ENCODE measurements around the gene OGDHL. TPM values are rescaled to one million over a fixed set of nuclear protein-coding genes. Genes with fewer than 3 reads are reported as not detected.

OGDHL gene
- total and polyA plus RNA-seq, 9 of the 15 experiments (the other 6 are each of a cell fraction or from before 2014, with no cell fraction given), result 0.01 to 1.8 (median 0.91) TPM

DNA sequence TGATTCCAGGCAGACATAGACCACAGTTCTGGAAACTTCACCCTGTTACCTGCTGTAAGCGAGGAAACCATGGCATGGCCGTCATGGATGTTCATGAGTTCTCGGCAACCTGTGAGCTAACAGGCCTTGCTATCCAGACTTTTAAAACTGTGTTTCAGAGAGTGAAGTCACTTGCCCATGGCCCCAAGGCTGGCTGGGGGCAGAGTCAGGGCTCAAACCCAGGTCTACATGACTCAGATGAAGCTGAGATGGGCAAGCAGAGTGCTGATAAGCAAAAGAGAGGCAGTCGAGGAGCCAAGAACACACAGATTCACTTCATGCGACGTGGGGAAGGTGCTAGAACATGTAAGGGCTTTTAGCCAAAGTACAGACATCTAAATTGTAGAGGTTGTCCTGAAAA lies 51.2 kb downstream of the OGDHL start (continued):
- no peak for TF ChIP-seq CHD4 (IDR thresholded peaks at IDR 0.05; ENCODE audit: insufficient read depth, insufficient replicate concordance, low read depth, low read length, poor library complexity, severe bottlenecking)
- TF ChIP-seq CREB1 (IDR thresholded peaks at IDR 0.05), result no peak
- TF ChIP-seq CREB1 (CRISPR knock-in tag; IDR thresholded peaks at IDR 0.05), result no peak
- TF ChIP-seq, protein P1, sequence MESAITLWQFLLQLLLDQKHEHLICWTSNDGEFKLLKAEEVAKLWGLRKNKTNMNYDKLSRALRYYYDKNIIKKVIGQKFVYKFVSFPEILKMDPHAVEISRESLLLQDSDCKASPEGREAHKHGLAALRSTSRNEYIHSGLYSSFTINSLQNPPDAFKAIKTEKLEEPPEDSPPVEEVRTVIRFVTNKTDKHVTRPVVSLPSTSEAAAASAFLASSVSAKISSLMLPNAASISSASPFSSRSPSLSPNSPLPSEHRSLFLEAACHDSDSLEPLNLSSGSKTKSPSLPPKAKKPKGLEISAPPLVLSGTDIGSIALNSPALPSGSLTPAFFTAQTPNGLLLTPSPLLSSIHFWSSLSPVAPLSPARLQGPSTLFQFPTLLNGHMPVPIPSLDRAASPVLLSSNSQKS (CRISPR knock-in tag; IDR thresholded peaks at IDR 0.05), result no peak
- no peak for TF ChIP-seq L3MBTL2 (IDR thresholded peaks at IDR 0.05)
- TF ChIP-seq JUN (IDR thresholded peaks at IDR 0.05; ENCODE audit: borderline replicate concordance, low read depth, low read length), result no peak
- no peak for TF ChIP-seq JUN (CRISPR knock-in tag; IDR thresholded peaks at IDR 0.05; ENCODE audit: borderline replicate concordance)
- no peak for TF ChIP-seq NFRKB (IDR thresholded peaks at IDR 0.05; ENCODE audit: low read depth)
- no peak for TF ChIP-seq BCL6 (CRISPR knock-in tag; IDR thresholded peaks at IDR 0.05)

DNA sequence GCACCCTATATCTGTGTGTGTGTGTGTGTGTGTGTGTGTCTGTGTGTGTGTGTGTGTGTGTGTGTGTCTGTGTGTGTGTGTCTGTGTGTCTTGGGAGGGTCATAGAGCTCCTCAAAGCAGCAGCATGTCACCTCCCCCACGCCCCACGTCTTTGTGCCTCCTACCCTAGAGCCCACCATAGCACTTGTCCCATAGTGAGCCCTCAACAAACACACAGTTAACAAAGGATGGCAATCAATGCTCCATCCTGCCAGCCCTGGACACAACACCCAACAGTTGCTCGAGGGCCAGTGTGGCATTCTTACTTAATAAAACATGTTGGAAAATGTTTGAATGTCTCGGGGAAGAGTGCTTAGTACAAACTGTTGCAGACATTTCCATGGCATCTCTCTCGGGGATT lies 52.2 kb downstream of the OGDHL start:
- Histone ChIP-seq H4K20me1 (replicated peaks; ENCODE audit: control insufficient read depth, insufficient read depth, low read length) (no peaks in the 10 kb centered on the region), H3K4me1 (replicated peaks in 1 of 2; ENCODE audit: control insufficient read depth in 2 of 2, insufficient read depth in 2 of 2, low read length in 2 of 2) (no peaks in the 10 kb centered on the region), H3K9ac (ENCODE audit: insufficient read depth in 1 of 2, low read depth in 2 of 2, low read length in 2 of 2) (no peak overlapping the region), H3K79me2 (ENCODE audit: control insufficient read depth, insufficient read depth, low read length) (no peaks in the 10 kb centered on the region), H3K27me3 (ENCODE audit: control insufficient read depth in 2 of 2, insufficient read depth in 2 of 2, low read length in 2 of 2) (peaks cover 3 to 22% of the 10 kb centered on the region in 2 experiments; a peak in 1 of 5 replicates), H2AFZ (ENCODE audit: low read depth, low read length) (no peak overlapping the region), H3K9me1 (ENCODE audit: control insufficient read depth, insufficient read depth, low read length) (no peaks in the 10 kb centered on the region), H3K27ac (ENCODE audit: extremely low read depth, low read depth, low read length) (no peak overlapping the region), H3K9me3 (replicated peaks; ENCODE audit: control insufficient read depth, insufficient read depth, low read depth, low read length) (no peaks in the 10 kb centered on the region; the same call in 1 of the 2 replicates), H3K36me3 (ENCODE audit: control insufficient read depth, insufficient read depth, low read length) (no peaks in the 10 kb centered on the region), H3K4me2 (ENCODE audit: insufficient read depth, low read length) (no peak overlapping the region), H3K4me3 (no peak overlapping the region)
- no peak for TF ChIP-seq SAP30 (IDR thresholded peaks at IDR 0.05; ENCODE audit: borderline replicate concordance, insufficient read depth, low read depth, low read length, poor library complexity, severe bottlenecking)
- TF ChIP-seq, protein P2, sequence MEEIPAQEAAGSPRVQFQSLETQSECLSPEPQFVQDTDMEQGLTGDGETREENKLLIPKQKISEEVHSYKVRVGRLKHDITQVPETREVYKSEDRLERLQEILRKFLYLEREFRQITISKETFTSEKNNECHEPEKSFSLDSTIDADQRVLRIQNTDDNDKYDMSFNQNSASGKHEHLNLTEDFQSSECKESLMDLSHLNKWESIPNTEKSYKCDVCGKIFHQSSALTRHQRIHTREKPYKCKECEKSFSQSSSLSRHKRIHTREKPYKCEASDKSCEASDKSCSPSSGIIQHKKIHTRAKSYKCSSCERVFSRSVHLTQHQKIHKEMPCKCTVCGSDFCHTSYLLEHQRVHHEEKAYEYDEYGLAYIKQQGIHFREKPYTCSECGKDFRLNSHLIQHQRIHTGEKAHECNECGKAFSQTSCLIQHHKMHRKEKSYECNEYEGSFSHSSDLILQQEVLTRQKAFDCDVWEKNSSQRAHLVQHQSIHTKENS (CRISPR knock-in tag; IDR thresholded peaks at IDR 0.05), result no peak
- TF ChIP-seq SRSF3 (IDR thresholded peaks at IDR 0.05; ENCODE audit: insufficient read depth, low read length), result no peak
- TF ChIP-seq SMAD2 (IDR thresholded peaks at IDR 0.05; ENCODE audit: low read depth, low read length), result no peak
- no peak for TF ChIP-seq U2AF1 (optimal IDR thresholded peaks at IDR 0.05; ENCODE audit: low read depth, low read length)
- no peak for TF ChIP-seq ZBTB5 (IDR thresholded peaks at IDR 0.05)
- TF ChIP-seq POLR2G (IDR thresholded peaks at IDR 0.05; ENCODE audit: low read depth, low read length), result no peak
- no peak for TF ChIP-seq CTBP1 (IDR thresholded peaks at IDR 0.05; ENCODE audit: borderline replicate concordance)
- in situ Hi-C loops (cut with MboI), result no loop called here
- FAIRE-seq (no peak), ATAC-seq (no peak), DNase-seq (ENCODE audit: extremely low read depth in 1 of 4, low spot score in 3 of 4) (no peak)
- POLR2A ChIA-PET, result interaction anchor here (0.7 kb wide), 1 partner anchor 67 kb away, joined by 3 read pairs; no protein-coding TSS in a partner anchor
- intact Hi-C loops (cut with micrococcal nuclease), result no loop called here
- no TSS peak for BruUV-seq (replicated peaks)
- 2% methylated on average over 5 of the region's 5 CpGs for WGBS (ENCODE audit: insufficient coverage, low coverage, missing lambda C conversion rate)
- CTCF ChIA-PET (ENCODE audit: low intra/inter-chr PET ratio), result no interaction called here

Measured in K562 (cell line).